SK-N-SH treated with all-trans-retinoic acid at 6 μM for 48 hours (cell line): Measurements from ENCODE around the gene CRCP.

Source experiments
- BACH2 ChIP-seq: fragments of 250-450 bp; sonication (Bioruptor Pico); IDR thresholded peaks from 2 replicates; pipeline ENCODE4 v1.9.0; 2021; ENCODE audit warnings: mild to moderate bottlenecking, borderline replicate concordance
- CSRNP3 ChIP-seq: fragments of 250-450 bp; sonication (Bioruptor Pico); IDR thresholded peaks from 2 replicates; pipeline ENCODE4 v1.5.1; 2021; ENCODE audit warnings: mild to moderate bottlenecking, moderate library complexity
- ESRRG ChIP-seq: fragments of 250-450 bp; sonication (Bioruptor Pico); IDR thresholded peaks from 2 replicates; pipeline ENCODE4 v1.6.1; 2021; ENCODE audit warnings: mild to moderate bottlenecking
- GLIS3 ChIP-seq: fragments of 250-450 bp; sonication (Bioruptor Pico); IDR thresholded peaks from 2 replicates; pipeline ENCODE4 v1.5.0; 2020; ENCODE audit warnings: mild to moderate bottlenecking, moderate library complexity
- PATZ1 ChIP-seq: fragments of 250-450 bp; sonication (Bioruptor Pico); IDR thresholded peaks from 2 replicates; pipeline ENCODE4 v1.8.0; 2020; ENCODE audit warnings: mild to moderate bottlenecking, moderate library complexity, borderline replicate concordance
- RARB ChIP-seq: fragments of 250-450 bp; sonication (Bioruptor Pico); IDR thresholded peaks from 2 replicates; pipeline ENCODE4 v1.8.0; 2021; ENCODE audit warnings: mild to moderate bottlenecking, moderate library complexity
- ZNF565 ChIP-seq: fragments of 450-650 bp; formaldehyde crosslinking; conservative IDR thresholded peaks from 2 replicates; pipeline ENCODE4 v1.5.0; 2020; ENCODE audit warnings: low read depth, mild to moderate bottlenecking, moderate library complexity
- ZNF70 ChIP-seq: fragments of 450-650 bp; formaldehyde crosslinking; IDR thresholded peaks from 2 replicates; pipeline ENCODE4 v1.5.0; 2020; ENCODE audit warnings: mild to moderate bottlenecking, moderate library complexity

- TF ChIP-seq BACH2 (no peak), GLIS3 (no peak), RARB (CRISPR knock-in tag) (no peak), ZNF70 (no peak), CSRNP3 (no peak), ZNF565 (no peak), PATZ1 (CRISPR knock-in tag) (no peak), ESRRG (no peak)
Observed at GRCh38 chr7:66088861-66089838, 25.5 kb upstream of the CRCP start.
